Right cardiac atrium (tissue), 5 donors: ENCODE measurements around the gene SLC25A46. TPM values are rescaled to one million over a fixed set of nuclear protein-coding genes. Genes with fewer than 3 reads are reported as not detected.
"Not testable (repeated sequence)": the region's sequence is repeated elsewhere in the genome, so short reads cannot be mapped to it uniquely, and the experiment has no call there.

ENCODE experiments used
- ATAC-seq, 2 donors: fragments of 200-7000 bp; cut with Tn5 transposase; one replicate each; pipeline versions ENCODE4 v1.8.0 to v1.9.1; 2020; ENCODE audit warnings: moderate library complexity in 2 of 2, mild to moderate bottlenecking in 1 of 2
- DNase-seq, 3 donors: peaks; one replicate each; pipeline ENCODE4 v3.0.0-alpha.2; 2020
- H3K27ac ChIP-seq: one replicate; pipeline ENCODE4 v1.5.1; 2013; ENCODE audit warnings: mild to moderate bottlenecking, low read length, control low read depth, moderate library complexity
- H3K27me3 ChIP-seq: one replicate; pipeline ENCODE4 v1.6.1; 2013; ENCODE audit not compliant: control insufficient read depth, insufficient read depth
- H3K4me1 ChIP-seq: one replicate; pipeline ENCODE4 v1.6.1; 2013; ENCODE audit warnings: low read length; ENCODE audit not compliant: control insufficient read depth, insufficient read depth
- H3K4me3 ChIP-seq: one replicate; pipeline ENCODE4 v1.5.1; 2013; ENCODE audit warnings: low read length, control low read depth
- H3K9me3 ChIP-seq: one replicate; pipeline ENCODE4 v1.6.1; 2013; ENCODE audit warnings: low read length; ENCODE audit not compliant: control insufficient read depth
- WGBS: extraction: QIAGEN DNeasy Blood & Tissue Kit; methylation state at CpG from one replicate; pipeline ENCODE4 v1.1.7; 2013; 5-methylcytosine and 5-hydroxymethylcytosine counted together
- intact Hi-C, 4 donors: fragments of 100-400 bp; cut with DNase I; formaldehyde crosslinking; loops; one replicate each; pipeline versions ENCODE4 v1.11.0 to v1.14.0; 2022 to 2023
- polyA plus RNA-seq: library from polyadenylated mRNA; stranded (reverse); fragments of 200-250 nt; gene quantifications from one replicate; pipeline ENCODE4 v1.2.3, GENCODE V29; 2013
- total RNA-seq, 4 donors: library from RNA; stranded (reverse); fragmentation: NEBNext Ultra II Directional; extraction: Animal tissue kit (Norgen Biotek cat#: 25700); gene quantifications; one replicate each; pipeline ENCODE4 v1.2.1, GENCODE V29; 2021
- donor health status: healthy with polysubstance abuse.
- donor health status: DM: no; HTN: yes; CAD: no.
- donor health status: DM: no; HTN: no; CAD: no.
- donor health status: DM: no; HTN: yes; CAD: no; lungs with severe emphysema.
- donor health status: DM: yes; HTN: yes; CAD: no.

Gene SLC25A46
- total and polyA plus RNA-seq, 5 donors: 18.7 to 47.6 (median 43.6) TPM

DNA sequence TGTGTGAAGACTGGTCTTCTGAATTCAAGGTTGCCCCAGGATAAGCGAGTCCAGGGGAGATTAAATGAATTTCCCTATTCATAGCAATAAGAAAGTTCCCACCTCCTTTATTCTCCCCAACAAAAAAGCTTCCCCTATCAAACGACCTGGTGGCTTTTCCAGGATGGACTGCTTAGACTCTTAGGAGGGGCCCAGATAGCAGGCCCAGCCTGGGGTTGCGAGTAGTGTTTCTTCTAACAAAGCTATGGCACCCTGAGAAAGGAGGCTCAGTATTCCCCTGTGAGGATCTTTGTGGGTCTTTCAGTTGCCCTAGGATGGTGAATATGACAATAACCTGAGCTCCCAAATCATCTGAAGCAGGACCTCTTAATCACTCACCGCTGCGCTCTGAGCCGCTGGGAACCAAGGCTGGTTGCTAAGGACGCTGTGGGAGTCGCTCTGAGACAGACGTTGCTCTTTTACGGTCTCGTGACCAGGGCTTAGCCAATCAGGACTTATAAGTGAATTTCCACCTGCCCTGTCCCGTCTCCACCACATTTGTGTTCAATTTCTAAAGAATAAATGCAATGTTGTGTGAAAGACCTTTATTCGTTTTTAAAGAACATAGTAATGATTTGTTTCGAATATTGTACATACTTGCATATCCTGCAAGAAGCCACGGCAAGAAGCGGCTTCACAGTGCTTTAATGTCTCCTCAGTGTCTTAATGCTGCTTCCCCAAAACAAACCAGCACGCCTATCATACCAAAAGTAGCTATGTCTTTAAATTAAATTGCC is 12.4 kb upstream of the SLC25A46 start, which contains the start of gene TMEM232:
Gene TMEM232 (minus strand): TSS at position 423 of the 776 bp plus-strand sequence. CDS start 59,319 bp downstream, outside the sequence.
- peak within 1 kb of the TSS; percentile 69 for H3K4me3 ChIP-seq
- ATAC-seq (peak; percentile 99 to 100), DNase-seq (peak; percentile 71 to 83 (median 76))
- H3K27ac ChIP-seq: no peak within 1 kb of the TSS
- WGBS: 26% methylated on average over 17 of the region's 17 CpGs
- intact Hi-C loops: no loop called here
- no peaks in the 10 kb centered on the region for H3K9me3 ChIP-seq
- no peaks in the 10 kb centered on the region for H3K4me1 ChIP-seq
- H3K27me3 ChIP-seq: no peaks in the 10 kb centered on the region

DNA sequence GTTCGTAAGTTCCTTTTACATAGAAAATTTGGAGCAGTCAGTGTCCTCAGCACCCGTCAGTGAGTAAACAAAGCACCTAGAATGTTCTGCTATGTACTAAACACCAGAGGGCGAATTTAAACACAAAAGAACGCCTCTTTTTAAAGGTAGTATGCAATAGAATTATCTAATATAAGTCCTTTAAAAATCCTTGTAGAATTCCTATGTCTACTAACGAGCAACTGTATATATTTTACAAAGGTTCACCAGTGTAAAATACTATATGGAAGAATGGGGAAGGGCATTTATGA is 11.8 kb upstream of the SLC25A46 start:
- peak; percentile 34 to 38 for ATAC-seq
- H3K27ac ChIP-seq: no peak overlapping the region

DNA sequence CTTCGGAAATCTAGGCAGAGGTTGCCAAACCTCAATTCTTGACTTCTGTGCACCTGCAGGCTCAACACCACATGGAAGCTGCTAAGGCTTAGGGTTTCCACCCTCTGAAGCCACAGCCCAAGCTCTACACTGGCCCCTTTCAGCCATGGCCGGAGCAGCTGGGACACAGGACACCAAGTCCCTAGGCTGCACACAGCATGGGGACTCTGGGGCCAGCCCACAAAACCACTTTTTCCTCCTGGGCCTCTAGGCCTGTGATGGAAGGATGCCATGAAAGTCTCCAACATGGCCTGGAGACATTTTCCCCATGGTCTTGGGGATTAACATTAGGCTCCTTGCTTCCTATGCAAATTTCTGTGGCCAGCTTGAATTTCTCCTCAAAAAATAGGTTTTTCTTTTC is 7.3 kb upstream of the SLC25A46 start:
- H3K27ac ChIP-seq, intact Hi-C loops, DNase-seq, H3K4me1 ChIP-seq, H3K27me3 ChIP-seq, ATAC-seq, H3K4me3 ChIP-seq, H3K9me3 ChIP-seq: not testable (repeated sequence)
- 89% methylated on average over 2 of the region's 2 CpGs for WGBS

More for the DNA sequence above, 11.8 kb upstream of the SLC25A46 start:
- Histone ChIP-seq H3K27me3 (no peaks in the 10 kb centered on the region), H3K9me3 (no peaks in the 10 kb centered on the region), H3K4me1 (no peaks in the 10 kb centered on the region), H3K4me3 (peak overlapping the region; percentile 69)
- DNase-seq: no peak
- intact Hi-C loops: no loop called here
- 41% methylated on average over 5 of the region's 5 CpGs for WGBS

GRCh38 chr5:110734101-110734500 is 4.7 kb upstream of the SLC25A46 start:
- intact Hi-C loops: no loop called here
- Histone ChIP-seq H3K27me3 (no peaks in the 10 kb centered on the region), H3K9me3 (no peaks in the 10 kb centered on the region), H3K27ac (no peak overlapping the region), H3K4me1 (peaks cover 2% of the 10 kb centered on the region), H3K4me3 (no peak overlapping the region)
- DNase-seq: no peak
- 87% methylated on average over 2 of the region's 2 CpGs for WGBS
- no peak for ATAC-seq

DNA sequence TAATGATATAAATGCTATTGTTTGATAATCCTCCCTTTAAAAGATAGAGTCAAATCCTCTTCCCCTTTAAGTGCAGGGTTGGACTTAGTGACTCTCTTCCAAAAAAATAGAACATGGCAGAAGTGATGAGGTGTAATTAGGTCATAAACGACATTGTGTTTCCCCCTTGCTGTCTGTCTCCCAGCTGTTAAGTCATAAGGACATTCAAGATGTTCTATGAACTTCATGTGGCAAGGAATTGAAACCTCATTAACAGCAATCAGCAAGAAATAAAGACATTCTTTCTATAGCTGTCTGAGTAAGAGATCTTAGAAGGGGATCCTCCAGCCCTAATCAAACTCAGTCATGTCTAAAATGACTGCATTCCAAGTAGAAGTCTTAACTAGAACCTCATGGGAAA is 3.3 kb upstream of the SLC25A46 start:
- Histone ChIP-seq H3K9me3 (no peaks in the 10 kb centered on the region), H3K27ac (no peak overlapping the region), H3K4me1 (peaks cover 2% of the 10 kb centered on the region), H3K27me3 (no peaks in the 10 kb centered on the region), H3K4me3 (no peak overlapping the region)
- WGBS: 39% methylated on average over 1 of the region's 1 CpG
- ATAC-seq (no peak), DNase-seq (no peak)
- intact Hi-C loops: no loop called here

- no peaks in the 10 kb centered on the region for H3K9me3 ChIP-seq
- WGBS: 66% methylated on average over 3 of the region's 3 CpGs
- no peak overlapping the region for H3K4me3 ChIP-seq
- DNase-seq: no peak
- H3K4me1 ChIP-seq: peaks cover 2% of the 10 kb centered on the region
- no peak for ATAC-seq
- no peaks in the 10 kb centered on the region for H3K27me3 ChIP-seq
- intact Hi-C loops: no loop called here
- H3K27ac ChIP-seq: no peak overlapping the region
Observed at GRCh38 chr5:110736753-110737152, 2.1 kb upstream of the SLC25A46 start.

DNA sequence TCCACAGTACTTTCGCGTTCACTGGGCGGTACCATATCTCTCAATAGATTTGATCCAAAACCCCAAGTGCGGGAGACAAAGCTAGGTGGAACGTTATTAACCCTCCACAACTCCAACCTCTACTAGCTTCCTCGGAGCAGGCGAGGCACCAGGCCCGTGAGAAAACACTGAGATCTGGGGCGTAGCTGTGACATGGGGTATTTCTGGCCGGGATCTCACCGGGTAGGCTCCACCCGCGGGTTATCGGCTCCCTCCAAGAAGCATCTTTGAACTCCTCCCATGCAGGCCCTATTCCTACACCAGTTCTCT is 350 bp upstream of the SLC25A46 start:
- WGBS: under 1% methylated on average over 14 of the region's 14 CpGs
- ATAC-seq (peak; percentile 78 to 87), DNase-seq (peak in 1 of 3 donors; percentile 56)
- Histone ChIP-seq H3K27me3 (no peaks in the 10 kb centered on the region), H3K27ac (no peak overlapping the region), H3K9me3 (no peaks in the 10 kb centered on the region), H3K4me3 (peak overlapping the region; percentile 64), H3K4me1 (peaks cover 2% of the 10 kb centered on the region)
- intact Hi-C loops: no loop called here

DNA sequence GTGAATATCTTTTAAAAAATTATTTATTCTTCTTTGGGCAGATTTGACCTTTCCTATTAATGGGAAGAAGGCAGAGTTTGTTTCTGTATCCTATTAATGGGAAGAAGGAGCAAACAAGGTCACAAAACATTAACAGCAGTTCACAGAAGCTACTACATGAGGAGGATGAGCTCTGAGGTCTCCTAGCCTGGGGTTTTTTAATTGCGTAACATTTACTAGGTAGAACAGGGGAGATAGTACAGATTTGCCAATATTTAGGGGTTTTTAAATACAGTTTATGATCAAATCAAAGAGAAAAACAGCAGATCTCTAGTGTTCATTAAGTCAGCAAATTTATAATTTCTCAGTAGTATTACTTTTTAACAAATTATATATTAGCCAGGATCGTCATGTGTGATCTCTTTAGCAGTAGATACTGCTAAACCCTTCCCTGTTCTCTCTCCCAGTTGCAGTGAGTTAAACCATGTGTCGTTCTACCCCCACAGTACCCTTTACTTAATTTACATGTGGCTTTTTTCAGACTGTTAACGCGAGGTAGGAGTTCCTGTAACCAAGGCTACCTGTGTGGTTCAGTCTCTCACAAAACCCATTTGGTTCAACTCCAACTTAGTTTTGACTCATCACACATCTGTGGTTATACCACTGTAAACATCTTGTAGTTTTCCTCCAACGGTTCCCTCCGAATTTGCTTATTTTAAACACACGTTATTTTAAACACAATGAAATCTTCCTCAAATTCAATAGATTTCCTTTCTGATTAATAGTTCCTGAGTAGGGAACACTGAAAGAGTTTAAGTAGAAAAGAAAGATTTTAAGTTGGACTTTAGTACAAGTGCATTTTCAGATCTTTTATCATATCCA is 13.3 kb downstream of the SLC25A46 start:
- WGBS: 78% methylated on average over 8 of the region's 8 CpGs
- Histone ChIP-seq H3K9me3 (no peaks in the 10 kb centered on the region), H3K27me3 (no peaks in the 10 kb centered on the region), H3K4me3 (no peak overlapping the region), H3K27ac (no peak overlapping the region), H3K4me1 (no peaks in the 10 kb centered on the region)
- intact Hi-C loops: loop anchor here in 1 of 4 donors (10.0 kb wide), 1 partner anchor 343 kb away; the partner anchor contains the start of gene WDR36
- ATAC-seq (no peak), DNase-seq (no peak)

- H3K4me1 ChIP-seq: no peaks in the 10 kb centered on the region
- H3K4me3 ChIP-seq: no peak overlapping the region
- H3K9me3 ChIP-seq: no peaks in the 10 kb centered on the region
- no peak for DNase-seq
- H3K27ac ChIP-seq: no peak overlapping the region
- ATAC-seq: no peak
- 69% methylated on average over 1 of the region's 1 CpG for WGBS
- intact Hi-C loops: loop anchor here in 1 of 4 donors (10.0 kb wide), 1 partner anchor 342 kb away; the partner anchor contains the start of gene WDR36
- no peaks in the 10 kb centered on the region for H3K27me3 ChIP-seq
Observed at GRCh38 chr5:110752953-110753352, 14.1 kb downstream of the SLC25A46 start.

GRCh38 chr5:110753600-110753999 is 14.8 kb downstream of the SLC25A46 start:
- Histone ChIP-seq H3K4me3 (no peak overlapping the region), H3K9me3 (no peaks in the 10 kb centered on the region), H3K4me1 (no peaks in the 10 kb centered on the region), H3K27me3 (no peaks in the 10 kb centered on the region), H3K27ac (no peak overlapping the region)
- ATAC-seq (no peak), DNase-seq (no peak)
- intact Hi-C loops: loop anchor here in 1 of 4 donors (10.0 kb wide), 1 partner anchor 341 kb away; the partner anchor contains the start of gene WDR36
- WGBS: 93% methylated on average over 2 of the region's 2 CpGs

DNA sequence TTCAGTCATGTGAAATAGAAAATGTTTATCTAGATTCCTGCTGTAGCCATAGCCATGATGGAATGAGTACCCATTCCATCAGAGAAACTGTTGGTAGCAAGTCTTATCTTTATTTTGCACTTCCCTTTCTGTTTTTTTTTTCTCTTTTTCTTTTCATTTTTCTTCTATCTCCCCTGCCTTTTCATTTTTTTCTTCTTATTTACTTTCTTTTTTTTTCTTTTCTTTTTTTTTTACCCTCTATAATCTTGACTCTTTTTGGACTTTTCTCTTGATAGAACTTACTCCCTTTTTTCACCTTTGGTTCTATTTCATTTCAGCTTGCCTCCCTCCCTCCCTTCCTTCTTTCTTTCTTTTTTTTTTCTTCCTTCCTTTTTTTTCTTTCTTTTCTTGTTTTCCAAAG is 15.4 kb downstream of the SLC25A46 start:
- DNase-seq (no peak), ATAC-seq (no peak)
- Histone ChIP-seq H3K4me3 (no peak overlapping the region), H3K9me3 (no peaks in the 10 kb centered on the region), H3K27me3 (no peaks in the 10 kb centered on the region), H3K27ac (no peak overlapping the region), H3K4me1 (no peaks in the 10 kb centered on the region)
- intact Hi-C loops: loop anchor here in 1 of 4 donors (10.0 kb wide), 1 partner anchor 341 kb away; the partner anchor contains the start of gene WDR36
